Activated B cell treated with CpG ODN at 0.5 μM for 24 hours (primary cell): Measurements from ENCODE around the gene ACP1. TPM values are rescaled to one million over a fixed set of nuclear protein-coding genes. Genes with fewer than 3 reads are reported as not detected.

ENCODE experiments used
- ATAC-seq: fragments of 200-7000 bp; cut with Tn5 transposase; one replicate; pipeline ENCODE4 v1.10.0; 2021; ENCODE audit warnings: low read depth, mild to moderate bottlenecking, moderate library complexity
- CTCF ChIA-PET: fragments of 350-600 bp; sonication (Branson Sonifier 250); formaldehyde crosslinking; loops from one replicate; lab custom pipeline; 2021; ENCODE audit warnings: antibody characterized with exemption; lab: Charles Lee
- POLR2A ChIA-PET: fragments of 350-600 bp; sonication (Branson Sonifier 250); formaldehyde crosslinking; loops from one replicate; lab custom pipeline; 2021; ENCODE audit warnings: antibody characterized with exemption; lab: Charles Lee
- DNase-seq: peaks from one replicate; pipeline ENCODE4 v3.0.0; 2022
- H3K27ac Mint-ChIP-seq: one replicate; pipeline ENCODE4 v1.8.0; 2020; ENCODE audit warnings: mixed read lengths
- H3K27me3 Mint-ChIP-seq: one replicate; pipeline ENCODE4 v1.8.0; 2021; ENCODE audit warnings: mixed read lengths
- H3K36me3 Mint-ChIP-seq: one replicate; pipeline ENCODE4 v1.8.0; 2021; ENCODE audit warnings: low read depth, mixed read lengths
- H3K4me1 Mint-ChIP-seq: one replicate; pipeline ENCODE4 v1.8.0; 2021; ENCODE audit warnings: mixed read lengths
- H3K4me3 Mint-ChIP-seq: one replicate; pipeline ENCODE4 v1.8.0; 2020; ENCODE audit warnings: mild to moderate bottlenecking, mixed read lengths
- H3K9me3 Mint-ChIP-seq: one replicate; pipeline ENCODE4 v1.8.0; 2020; ENCODE audit warnings: mixed read lengths
- intact Hi-C: fragments of 100-400 bp; cut with micrococcal nuclease; formaldehyde crosslinking; loops from one replicate; pipeline ENCODE4 v1.15.1; 2024
- total RNA-seq: library from RNA; stranded (reverse); gene quantifications from 2 replicates; pipeline ENCODE4 v1.2.3, GENCODE V29; 2022
- TF ChIP-seq, protein P1 (sequence below): fragments of 200-600 bp; IDR thresholded peaks from one replicate; pipeline ENCODE4 v1.8.0; 2022; ENCODE audit warnings: antibody characterized with exemption, mild to moderate bottlenecking

Gene ACP1
- total RNA-seq, 1 donor from 2014 or later = 81.8 TPM

DNA sequence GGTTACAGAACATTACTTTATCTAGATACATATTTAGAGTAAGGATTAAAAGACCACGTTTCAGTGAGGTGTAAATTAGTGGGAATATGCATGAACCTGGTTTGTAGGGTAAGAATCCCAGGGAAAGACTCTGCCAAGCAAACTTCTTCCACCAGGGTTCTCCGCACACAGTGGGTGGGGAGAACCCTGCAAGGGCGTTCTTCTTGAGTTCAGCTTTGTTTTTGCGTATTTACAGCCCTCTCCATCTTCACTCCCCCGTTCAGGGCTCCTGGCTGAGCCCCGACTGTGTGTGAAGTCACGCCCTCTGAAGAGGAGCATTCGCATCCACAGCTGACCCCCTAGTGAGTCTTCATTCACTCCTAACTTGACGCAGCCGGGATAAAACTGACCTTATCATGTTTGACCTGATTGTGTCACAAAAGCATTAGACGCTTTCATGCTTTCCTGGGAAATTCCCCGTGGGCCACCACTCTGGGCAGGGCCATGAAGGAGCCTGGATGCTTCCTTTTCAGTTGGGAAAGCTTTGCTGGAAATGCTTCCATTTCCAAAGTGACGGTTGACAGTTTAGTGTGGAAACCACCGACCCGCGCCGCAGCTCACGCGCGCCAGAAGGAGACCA is 22.1 kb downstream of the ACP1 start:
- TF ChIP-seq, protein P1, sequence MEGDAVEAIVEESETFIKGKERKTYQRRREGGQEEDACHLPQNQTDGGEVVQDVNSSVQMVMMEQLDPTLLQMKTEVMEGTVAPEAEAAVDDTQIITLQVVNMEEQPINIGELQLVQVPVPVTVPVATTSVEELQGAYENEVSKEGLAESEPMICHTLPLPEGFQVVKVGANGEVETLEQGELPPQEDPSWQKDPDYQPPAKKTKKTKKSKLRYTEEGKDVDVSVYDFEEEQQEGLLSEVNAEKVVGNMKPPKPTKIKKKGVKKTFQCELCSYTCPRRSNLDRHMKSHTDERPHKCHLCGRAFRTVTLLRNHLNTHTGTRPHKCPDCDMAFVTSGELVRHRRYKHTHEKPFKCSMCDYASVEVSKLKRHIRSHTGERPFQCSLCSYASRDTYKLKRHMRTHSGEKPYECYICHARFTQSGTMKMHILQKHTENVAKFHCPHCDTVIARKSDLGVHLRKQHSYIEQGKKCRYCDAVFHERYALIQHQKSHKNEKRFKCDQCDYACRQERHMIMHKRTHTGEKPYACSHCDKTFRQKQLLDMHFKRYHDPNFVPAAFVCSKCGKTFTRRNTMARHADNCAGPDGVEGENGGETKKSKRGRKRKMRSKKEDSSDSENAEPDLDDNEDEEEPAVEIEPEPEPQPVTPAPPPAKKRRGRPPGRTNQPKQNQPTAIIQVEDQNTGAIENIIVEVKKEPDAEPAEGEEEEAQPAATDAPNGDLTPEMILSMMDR = no peak
- POLR2A ChIA-PET = interaction anchor here (0.7 kb wide), 1 partner anchor 40 kb away, joined by 9 read pairs; no protein-coding TSS in a partner anchor
- Mint-ChIP-seq H3K4me3 (peak overlapping the region; percentile 55), H3K9me3 (no peaks in the 10 kb centered on the region), H3K4me1 (peaks cover 17% of the 10 kb centered on the region), H3K36me3 (peaks cover 16% of the 10 kb centered on the region), H3K27me3 (peaks cover 20% of the 10 kb centered on the region), H3K27ac (no peak overlapping the region)
- CTCF ChIA-PET = no interaction called here
- DNase-seq = no peak
- no peak for ATAC-seq
- intact Hi-C loops = no loop called here

DNA sequence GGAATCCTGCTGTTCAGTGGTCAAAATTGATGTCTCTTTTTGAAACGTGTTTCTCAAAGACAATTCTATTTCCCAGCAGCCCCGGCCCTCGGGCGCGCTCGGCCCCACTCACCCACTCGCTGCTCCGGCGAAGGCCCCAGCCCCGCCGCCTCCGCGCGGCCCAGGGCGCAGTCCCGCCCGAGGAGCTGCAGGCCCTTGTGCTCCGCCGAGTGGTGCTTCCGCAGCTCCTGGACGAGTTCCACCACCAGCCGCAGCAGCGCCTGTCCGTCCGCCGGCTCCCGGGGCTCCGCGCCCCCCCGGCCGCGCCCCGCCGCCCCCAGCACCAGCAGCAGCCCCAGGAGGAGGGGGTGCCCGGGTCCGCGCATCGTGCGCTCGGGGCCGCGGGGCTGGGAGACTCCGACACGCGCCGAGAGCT is 22.7 kb downstream of the ACP1 start:
- Mint-ChIP-seq H3K27ac (no peak overlapping the region), H3K9me3 (no peaks in the 10 kb centered on the region), H3K27me3 (peaks cover 22% of the 10 kb centered on the region), H3K4me3 (peak overlapping the region; percentile 55), H3K36me3 (peaks cover 10% of the 10 kb centered on the region), H3K4me1 (peaks cover 17% of the 10 kb centered on the region)
- ATAC-seq (peak; percentile 69), DNase-seq (no peak)
- CTCF ChIA-PET = no interaction called here
- TF ChIP-seq, protein P1 = no peak
- POLR2A ChIA-PET = interaction anchor here (0.7 kb wide), 1 partner anchor 39 kb away, joined by 9 read pairs; no protein-coding TSS in a partner anchor
- intact Hi-C loops = no loop called here

DNA sequence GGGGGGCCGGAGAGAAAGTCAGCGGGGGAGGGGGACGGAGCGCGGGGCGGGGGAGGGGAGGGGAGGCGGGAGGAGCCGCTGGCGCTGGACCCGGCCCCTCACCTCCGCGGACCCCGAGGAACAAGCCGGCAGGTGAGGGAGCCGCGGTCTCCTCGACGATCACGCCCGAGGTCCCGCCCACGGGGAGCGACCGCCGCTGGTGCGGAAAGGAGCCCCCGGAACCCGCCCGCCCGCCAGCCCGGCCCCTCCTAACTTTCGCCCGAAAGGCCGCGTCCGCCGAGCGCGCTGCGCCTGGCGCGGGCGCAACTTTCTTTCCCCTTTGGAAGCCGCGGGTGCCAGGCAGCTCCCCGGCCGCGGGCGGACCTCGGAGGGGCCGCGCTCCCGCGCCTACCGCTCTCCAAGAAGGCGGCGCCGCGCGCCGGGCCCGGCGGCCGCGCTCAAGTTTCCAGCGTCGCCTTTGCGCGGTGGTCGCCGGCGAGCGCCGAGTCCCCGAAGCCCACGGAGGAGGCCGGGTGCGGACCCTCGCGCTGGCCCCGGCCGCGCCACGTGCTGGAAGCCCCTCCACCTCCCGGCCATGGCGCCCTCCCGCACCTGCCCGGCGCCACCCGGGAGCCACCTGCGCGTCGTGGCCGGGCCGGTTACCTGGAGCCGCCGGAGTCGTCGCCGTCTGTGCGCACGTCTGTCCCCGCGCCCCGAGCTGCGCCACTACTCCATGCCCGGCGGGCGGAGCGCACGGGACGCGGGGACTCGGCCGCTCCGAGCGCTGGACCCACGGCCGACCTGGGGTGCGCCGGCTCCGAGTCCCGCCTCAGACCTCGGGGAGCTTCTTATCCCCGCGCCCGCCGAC is 23.4 kb downstream of the ACP1 start, which contains the start of gene ALKAL2:
ALKAL2 (minus strand) TSS at position 181 of the 847 bp plus-strand sequence. CDS start 256 bp downstream, outside the sequence.
- Mint-ChIP-seq H3K4me3 (peak within 1 kb of the TSS; percentile 55), H3K4me1 (peaks cover 17% of the 10 kb centered on the region), H3K27ac (no peak within 1 kb of the TSS), H3K9me3 (no peaks in the 10 kb centered on the region), H3K36me3 (peaks cover 5% of the 10 kb centered on the region), H3K27me3 (peaks cover 22% of the 10 kb centered on the region)
- CTCF ChIA-PET = no interaction called here
- ATAC-seq (peak; percentile 53), DNase-seq (peak; percentile 24)
- POLR2A ChIA-PET = interaction anchor here (0.7 kb wide), 1 partner anchor 12 kb away, joined by 5 read pairs; no protein-coding TSS in a partner anchor
- intact Hi-C loops = no loop called here
- TF ChIP-seq, protein P1 = no peak

DNA sequence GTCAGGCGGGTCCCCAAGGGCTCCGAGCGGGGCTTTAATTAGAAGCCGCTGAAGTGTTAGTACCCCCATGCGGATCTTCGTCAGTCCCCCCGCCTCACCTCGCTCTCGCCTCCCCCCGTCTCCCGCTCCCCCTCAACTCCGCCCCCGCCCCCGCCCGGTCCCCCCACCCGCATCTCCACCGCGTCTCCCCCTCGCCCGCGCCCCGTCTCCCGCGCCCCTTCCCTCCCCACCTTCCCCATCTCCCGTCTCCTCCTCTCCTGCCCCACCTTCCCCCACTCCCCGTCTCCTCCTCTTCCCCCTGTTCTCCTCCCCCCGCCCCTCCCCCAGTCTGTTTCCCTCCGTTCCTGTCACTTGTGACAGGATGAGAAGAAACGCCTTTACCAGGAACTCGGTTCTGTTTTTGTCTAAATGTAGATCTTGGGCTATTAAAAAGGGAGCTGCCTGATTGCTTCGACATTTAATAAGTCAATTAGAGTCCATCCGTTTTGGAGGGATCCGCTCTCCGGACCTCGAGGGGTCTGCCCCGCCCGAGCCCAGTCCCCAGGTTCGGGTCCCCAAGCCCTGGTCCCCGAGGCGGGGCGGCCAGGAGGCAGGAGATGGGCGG is 24.1 kb downstream of the ACP1 start:
- no peaks in the 10 kb centered on the region for H3K9me3 Mint-ChIP-seq
- H3K4me3 Mint-ChIP-seq = peak overlapping the region; percentile 32
- no peaks in the 10 kb centered on the region for H3K36me3 Mint-ChIP-seq
- H3K4me1 Mint-ChIP-seq = peaks cover 17% of the 10 kb centered on the region
- intact Hi-C loops = no loop called here
- no peak overlapping the region for H3K27ac Mint-ChIP-seq
- TF ChIP-seq, protein P1 = no peak
- no peak for DNase-seq
- ChIA-PET POLR2A (interaction anchor here (0.7 kb wide), 2 partner anchors 12 to 175 kb away, joined by 4 to 5 read pairs; no protein-coding TSS in a partner anchor), CTCF (interaction anchor here (2.2 kb wide), 1 partner anchor 42 kb away, joined by 23 read pairs; no protein-coding TSS in a partner anchor)
- ATAC-seq = no peak
- H3K27me3 Mint-ChIP-seq = peaks cover 22% of the 10 kb centered on the region
